GM21825 (cell line): ENCODE measurements around the gene SARNP.
"Not testable (repeated sequence)": the region's sequence is repeated elsewhere in the genome, so short reads cannot be mapped to it uniquely, and the experiment has no call there.

Experiments used
- ATAC-seq: cut with Tn5 transposase; IDR thresholded peaks from one replicate; pipeline ENCODE4 v1.9.1; 2021; ENCODE audit warnings: mild to moderate bottlenecking, moderate library complexity; ENCODE audit not compliant: unreplicated experiment

SARNP gene

GRCh38 chr12:55817345-55818139 lies at the start of gene SARNP, which contains the start of gene ORMDL2:
Gene SARNP (minus strand): TSS chr12:55817724. CDS start chr12:55817701, 23 bp downstream.
Gene ORMDL2 (plus strand): TSS chr12:55818041. CDS start chr12:55819000, 959 bp downstream.
- peak; percentile 97 for ATAC-seq

GRCh38 chr12:55866454-55867004 lies 49.0 kb upstream of the SARNP start:
- not testable (repeated sequence) for ATAC-seq

DNA sequence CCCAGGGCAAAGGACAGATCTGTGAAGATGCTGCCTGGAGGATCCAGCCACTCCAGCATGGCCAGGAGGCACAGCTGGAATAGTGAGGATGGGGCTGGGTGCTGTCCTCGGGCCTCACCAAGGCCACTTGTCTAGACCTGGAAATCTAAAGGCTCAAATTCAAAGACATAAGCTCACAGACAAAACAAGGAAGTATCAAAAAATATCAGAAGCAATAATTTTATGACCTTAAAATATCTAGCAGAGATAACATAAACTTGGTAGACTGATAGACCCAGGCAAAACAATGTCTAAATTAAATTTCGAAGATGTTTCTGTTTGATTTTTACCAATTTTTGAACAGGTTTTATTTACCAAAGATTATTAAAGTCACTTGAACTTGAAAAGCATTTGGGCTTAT lies 47.8 kb upstream of the SARNP start:
- ATAC-seq, result no peak

DNA sequence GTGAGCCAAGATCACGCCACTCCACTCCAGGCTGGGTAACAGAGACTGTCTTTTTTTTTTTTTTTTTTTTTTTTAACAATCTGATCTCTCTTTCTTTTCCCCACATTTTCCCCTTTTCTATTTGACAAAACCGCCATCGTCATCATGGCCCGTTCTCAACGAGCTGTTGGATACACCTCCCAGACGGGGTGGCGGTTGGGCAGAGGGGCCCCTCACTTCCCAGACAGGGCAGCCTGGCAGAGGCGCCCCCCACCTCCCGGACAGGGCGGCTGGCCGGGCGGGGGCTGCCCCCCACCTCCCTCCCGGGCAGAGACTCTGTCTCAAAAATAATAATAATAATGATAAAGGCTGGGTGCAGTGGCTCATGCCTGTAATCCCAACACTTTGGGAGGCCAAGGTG lies 45.4 kb upstream of the SARNP start:
- not testable (repeated sequence) for ATAC-seq

DNA sequence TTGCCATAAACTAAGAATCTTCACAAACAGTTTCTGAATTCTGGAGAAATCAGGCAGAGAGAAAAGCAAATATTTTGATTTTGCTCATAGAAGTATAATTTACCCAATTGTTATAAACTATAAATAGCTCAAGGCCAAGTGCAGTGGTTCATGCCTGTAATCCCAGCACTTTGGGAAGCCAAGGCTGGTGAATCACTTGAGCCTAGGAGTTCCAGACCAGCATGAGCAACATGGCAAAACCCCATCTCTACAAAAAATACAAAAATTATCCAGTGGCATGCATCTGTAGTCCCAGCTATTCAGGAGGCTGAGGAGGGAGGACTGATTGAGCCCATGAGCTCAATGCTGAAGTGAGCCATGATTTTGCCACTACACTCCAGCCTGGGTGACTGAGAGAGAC lies 44.8 kb upstream of the SARNP start:
- no peak for ATAC-seq

DNA sequence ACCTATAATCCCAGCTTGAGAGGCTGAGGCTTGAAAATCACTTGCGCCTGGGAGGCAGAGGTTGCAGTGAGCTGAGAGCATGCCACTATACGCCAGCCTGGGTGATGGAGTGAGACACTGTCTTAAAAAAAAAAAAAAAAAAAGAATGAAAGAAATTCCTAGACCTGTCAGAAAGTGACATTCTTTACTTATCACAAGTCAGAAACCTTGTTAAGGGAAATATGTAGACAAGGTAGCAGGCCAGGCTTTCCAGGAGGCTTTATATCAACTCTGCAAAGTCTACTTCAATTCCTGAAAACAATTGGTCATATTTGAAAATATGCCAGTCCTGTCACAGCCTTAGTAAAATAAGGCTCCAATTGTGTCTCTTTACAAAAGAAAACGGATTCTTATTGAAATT lies 44.3 kb upstream of the SARNP start:
- ATAC-seq, result no peak

- ATAC-seq, result no peak
Measured at GRCh38 chr12:55861396-55861795, 43.9 kb upstream of the SARNP start.

DNA sequence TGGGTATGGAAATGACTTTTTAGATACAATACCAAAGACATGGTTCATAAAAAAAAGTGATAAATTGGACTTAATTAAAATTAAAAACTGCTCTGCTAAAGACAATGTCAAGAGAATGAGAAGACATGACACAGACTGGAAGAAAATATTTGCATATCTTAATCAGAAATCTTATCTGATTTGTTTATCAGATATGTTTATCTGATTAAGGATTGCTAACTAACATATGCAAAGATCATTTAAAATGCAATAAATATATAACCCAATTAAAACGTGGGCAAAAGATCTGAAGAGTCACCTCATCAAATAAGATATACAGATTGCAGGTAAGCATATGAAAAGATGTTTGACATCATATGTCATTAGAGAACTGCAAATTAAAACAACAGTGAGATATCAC lies 35.2 kb upstream of the SARNP start:
- no peak for ATAC-seq

DNA sequence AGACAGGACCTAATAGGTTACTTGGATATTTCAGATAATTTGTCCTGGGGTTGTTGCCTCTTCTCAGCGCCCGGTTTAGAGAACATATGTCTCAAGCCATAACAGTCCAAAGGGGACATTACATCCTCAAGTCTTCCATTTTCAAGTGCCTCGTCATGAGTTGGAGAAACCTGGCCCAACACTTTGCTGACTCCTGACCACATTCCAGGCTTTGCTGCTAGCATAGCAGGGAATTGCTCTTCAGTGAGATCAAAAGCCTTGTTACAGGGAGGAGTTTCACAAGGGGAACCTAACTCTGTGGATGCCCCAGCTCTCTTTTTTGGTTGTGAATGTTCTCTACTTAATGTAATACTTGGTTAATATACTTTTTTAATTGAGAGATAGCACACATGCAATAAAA lies 33.4 kb upstream of the SARNP start:
- ATAC-seq, result no peak

DNA sequence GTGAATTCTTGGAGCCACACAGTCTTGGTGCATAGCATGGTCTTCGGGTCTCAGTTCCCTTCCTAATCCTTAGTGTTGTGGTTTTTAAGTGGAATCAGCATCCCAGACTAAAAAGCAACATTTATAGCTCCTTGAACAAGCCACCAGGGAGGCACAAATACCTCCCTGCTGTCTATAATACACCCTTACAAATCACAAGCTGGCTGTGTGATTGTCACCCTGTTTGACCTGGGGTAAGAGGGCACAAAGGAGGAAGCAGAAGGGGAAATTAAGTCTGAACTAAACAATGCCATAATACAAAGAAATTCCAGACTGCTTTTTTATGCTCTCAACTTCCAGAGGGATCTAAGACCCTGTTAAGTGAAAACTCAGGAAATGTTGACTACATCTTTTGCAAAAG lies 32.9 kb upstream of the SARNP start:
- ATAC-seq, result no peak

- no peak for ATAC-seq
Measured at GRCh38 chr12:55849616-55850343, 32.3 kb upstream of the SARNP start.

GRCh38 chr12:55847603-55848291 lies 30.2 kb upstream of the SARNP start:
- no peak for ATAC-seq

GRCh38 chr12:55847033-55847432 lies 29.5 kb upstream of the SARNP start:
- no peak for ATAC-seq

DNA sequence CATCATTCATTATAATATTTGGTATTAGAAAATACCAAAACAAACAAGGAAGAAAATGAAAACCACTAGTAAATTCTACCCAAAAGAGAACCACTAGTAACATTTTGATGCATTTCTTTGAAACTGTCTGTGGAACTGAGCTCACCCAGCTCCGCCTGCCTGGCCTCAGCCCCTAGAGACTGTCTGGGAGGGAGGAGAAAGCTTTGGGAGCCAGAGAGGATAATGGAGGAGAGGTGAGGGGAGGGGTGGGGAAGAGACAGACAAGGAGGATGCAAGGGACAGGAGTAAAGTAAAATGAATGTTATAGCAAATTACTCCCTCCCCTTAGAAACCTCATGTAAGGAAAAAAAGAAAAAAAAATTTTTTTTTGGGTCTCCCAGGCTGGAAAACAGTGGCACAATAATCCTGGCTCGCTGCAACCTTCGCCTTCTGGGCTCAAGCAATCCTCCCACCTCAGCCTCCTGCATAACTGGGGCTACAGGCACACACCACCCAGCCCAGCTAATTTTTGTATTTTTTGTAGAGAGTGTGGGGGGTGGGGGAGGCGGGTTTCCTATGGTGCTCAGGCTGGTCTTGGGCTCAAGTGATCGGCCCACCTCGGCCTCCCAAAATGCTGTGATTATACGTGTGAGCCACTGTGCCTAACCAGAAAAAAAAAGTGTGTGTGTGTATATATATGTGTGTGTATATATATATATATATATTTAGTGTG lies 28.4 kb upstream of the SARNP start:
- no peak for ATAC-seq

GRCh38 chr12:55845361-55845760 lies 27.8 kb upstream of the SARNP start:
- no peak for ATAC-seq

- no peak for ATAC-seq
Measured at GRCh38 chr12:55844961-55845360, 27.4 kb upstream of the SARNP start.

DNA sequence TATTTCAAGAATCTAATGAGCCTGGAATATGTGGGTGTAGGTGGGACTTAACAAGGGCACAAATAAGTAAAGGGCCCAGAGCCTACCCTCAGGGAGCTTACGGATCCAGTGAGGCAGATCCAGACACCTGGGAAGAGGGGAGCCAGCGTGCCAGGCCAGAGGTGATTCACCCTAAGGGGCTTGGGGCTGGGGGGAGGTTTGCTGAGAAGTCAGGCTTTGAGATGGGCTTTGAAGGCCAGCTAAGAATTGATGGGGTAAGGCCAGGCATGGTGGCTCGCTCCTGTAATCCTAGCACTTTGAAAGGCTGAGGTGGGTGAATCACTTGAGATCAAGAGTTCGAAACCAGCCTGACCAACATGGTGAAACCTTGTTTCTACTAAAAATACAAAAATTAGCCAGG lies 25.9 kb upstream of the SARNP start:
- no peak for ATAC-seq

DNA sequence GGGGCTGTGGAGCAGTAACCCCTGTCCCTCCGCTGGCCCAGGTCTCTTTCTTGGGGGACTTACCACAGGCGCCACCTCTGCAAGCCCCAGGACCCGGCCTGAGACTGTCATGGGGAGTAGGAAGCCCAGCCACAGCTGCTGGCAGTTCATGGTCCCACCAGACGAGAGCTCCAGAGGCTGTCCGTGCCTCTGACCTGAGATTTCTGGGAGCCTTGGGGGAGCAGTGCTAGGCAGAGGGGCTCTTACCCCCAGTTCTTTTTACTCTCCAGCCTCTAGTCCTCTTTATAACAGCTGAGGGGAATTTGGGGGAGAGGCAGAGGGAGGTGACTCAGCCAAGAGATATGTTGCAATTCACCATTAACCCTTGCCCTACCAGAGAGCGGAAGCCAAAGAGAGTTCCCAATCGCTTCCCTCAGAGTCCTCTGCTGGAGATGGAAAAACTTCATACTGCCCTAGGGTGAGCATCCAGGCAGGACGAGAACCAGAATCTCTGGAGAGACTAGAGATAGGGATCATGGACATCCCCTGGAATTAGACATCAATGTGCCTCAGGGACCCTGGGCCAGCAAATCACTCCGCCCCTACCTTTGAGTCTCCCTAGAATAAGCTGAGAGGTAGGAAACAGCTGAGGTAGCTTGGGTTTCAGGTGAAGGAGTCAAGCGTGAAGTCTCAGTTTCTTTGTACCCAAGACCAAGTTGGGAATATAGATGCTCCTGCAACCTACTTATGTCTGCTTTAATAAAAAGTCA lies 25.3 kb upstream of the SARNP start, which contains the start of gene MMP19:
Gene MMP19, minus strand, starts transcription at position 256 of the 749 bp plus-strand sequence. Its CDS starts 106 bp downstream, at position 150.
- ATAC-seq, result no peak

DNA sequence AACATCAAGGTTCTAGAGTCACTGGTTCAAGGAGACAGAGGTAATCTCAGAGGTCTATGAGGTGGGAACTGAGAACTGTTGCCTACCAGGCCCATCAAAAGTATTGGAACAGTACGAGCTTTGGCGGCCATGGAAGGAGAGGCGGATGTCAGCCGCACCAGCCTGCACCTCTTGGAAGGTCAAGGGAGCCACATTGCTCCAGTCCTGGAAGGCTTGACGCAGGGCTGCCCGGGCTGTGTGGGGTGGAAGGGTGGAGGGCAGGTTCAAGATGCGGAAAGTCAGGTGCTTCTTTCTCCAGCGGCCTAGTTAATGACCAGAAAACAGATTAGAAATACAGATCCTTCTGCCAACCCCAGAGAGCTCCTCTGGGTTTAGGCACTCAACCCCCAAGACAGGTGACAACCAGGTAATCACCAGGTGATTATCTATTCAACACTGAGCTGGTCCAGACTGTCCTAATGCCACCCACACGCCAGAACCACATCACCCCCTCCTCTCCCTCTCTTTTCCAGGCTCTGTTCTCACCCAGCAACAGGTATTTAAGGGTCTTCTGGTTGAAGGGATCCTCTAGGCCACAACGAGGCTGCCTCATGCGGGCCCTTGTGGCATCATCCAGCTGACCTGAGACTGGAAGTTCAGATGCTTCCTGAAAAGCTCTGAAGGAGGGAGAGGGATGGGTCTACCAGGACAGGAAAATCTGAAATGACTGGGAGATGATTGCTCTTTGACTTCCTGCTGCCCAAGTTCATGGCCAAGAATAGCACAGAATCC lies 23.2 kb upstream of the SARNP start:
- ATAC-seq, result no peak
